Measurements from ENCODE around the gene ACTRT3.

DNA sequence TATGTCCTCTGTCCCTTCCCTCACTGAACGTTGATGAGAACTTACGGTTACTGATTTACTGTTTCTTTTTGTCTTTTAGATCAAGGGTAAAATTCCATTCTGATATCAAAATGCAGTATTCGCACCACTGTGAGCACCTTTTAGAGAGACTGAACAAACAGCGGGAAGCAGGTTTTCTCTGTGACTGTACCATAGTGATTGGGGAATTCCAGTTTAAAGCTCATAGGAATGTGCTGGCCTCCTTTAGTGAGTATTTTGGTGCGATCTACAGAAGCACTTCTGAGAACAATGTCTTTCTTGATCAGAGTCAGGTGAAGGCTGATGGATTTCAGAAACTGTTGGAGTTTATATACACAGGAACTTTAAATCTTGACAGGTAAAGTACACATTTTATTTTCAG lies 4.8 kb upstream of the ACTRT3 start:
- TF ChIP-seq SIN3A (IDR thresholded peaks at IDR 0.05; ENCODE audit: borderline replicate concordance, insufficient read depth, low read depth, low read length) = no peak
- TF ChIP-seq, protein P1, sequence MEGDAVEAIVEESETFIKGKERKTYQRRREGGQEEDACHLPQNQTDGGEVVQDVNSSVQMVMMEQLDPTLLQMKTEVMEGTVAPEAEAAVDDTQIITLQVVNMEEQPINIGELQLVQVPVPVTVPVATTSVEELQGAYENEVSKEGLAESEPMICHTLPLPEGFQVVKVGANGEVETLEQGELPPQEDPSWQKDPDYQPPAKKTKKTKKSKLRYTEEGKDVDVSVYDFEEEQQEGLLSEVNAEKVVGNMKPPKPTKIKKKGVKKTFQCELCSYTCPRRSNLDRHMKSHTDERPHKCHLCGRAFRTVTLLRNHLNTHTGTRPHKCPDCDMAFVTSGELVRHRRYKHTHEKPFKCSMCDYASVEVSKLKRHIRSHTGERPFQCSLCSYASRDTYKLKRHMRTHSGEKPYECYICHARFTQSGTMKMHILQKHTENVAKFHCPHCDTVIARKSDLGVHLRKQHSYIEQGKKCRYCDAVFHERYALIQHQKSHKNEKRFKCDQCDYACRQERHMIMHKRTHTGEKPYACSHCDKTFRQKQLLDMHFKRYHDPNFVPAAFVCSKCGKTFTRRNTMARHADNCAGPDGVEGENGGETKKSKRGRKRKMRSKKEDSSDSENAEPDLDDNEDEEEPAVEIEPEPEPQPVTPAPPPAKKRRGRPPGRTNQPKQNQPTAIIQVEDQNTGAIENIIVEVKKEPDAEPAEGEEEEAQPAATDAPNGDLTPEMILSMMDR (IDR thresholded peaks at IDR 0.05) = no peak
- no peak for TF ChIP-seq POLR2AphosphoS5 (IDR thresholded peaks at IDR 0.05; ENCODE audit: low read depth, low read length)
- TF ChIP-seq, protein P2, sequence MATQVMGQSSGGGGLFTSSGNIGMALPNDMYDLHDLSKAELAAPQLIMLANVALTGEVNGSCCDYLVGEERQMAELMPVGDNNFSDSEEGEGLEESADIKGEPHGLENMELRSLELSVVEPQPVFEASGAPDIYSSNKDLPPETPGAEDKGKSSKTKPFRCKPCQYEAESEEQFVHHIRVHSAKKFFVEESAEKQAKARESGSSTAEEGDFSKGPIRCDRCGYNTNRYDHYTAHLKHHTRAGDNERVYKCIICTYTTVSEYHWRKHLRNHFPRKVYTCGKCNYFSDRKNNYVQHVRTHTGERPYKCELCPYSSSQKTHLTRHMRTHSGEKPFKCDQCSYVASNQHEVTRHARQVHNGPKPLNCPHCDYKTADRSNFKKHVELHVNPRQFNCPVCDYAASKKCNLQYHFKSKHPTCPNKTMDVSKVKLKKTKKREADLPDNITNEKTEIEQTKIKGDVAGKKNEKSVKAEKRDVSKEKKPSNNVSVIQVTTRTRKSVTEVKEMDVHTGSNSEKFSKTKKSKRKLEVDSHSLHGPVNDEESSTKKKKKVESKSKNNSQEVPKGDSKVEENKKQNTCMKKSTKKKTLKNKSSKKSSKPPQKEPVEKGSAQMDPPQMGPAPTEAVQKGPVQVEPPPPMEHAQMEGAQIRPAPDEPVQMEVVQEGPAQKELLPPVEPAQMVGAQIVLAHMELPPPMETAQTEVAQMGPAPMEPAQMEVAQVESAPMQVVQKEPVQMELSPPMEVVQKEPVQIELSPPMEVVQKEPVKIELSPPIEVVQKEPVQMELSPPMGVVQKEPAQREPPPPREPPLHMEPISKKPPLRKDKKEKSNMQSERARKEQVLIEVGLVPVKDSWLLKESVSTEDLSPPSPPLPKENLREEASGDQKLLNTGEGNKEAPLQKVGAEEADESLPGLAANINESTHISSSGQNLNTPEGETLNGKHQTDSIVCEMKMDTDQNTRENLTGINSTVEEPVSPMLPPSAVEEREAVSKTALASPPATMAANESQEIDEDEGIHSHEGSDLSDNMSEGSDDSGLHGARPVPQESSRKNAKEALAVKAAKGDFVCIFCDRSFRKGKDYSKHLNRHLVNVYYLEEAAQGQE (IDR thresholded peaks at IDR 0.05; ENCODE audit: insufficient read depth in 1 of 2, low read depth in 2 of 2, low read length in 1 of 2) = no peak
- no peak for TF ChIP-seq TCF7L2 (IDR thresholded peaks at IDR 0.05; ENCODE audit: low read depth, low read length)
